ENCODE data around the gene SPDYA.

GRCh38 chr2:28894470-28895188 lies 84.0 kb downstream of the SPDYA start, which contains the start of gene WDR43:
- no peak; the same call in 1 of the 2 replicates for TF ChIP-seq ISL1 (CRISPR knock-in tag; IDR thresholded peaks at IDR 0.05)
- TF ChIP-seq ARNTL (CRISPR knock-in tag; IDR thresholded peaks at IDR 0.05; ENCODE audit: borderline replicate concordance, low read depth): no peak

Data from SK-N-SH treated with all-trans-retinoic acid at 6 μM for 48 hours (cell line).